ENCODE data around the gene PDE4D.

The PDE4D gene

DNA sequence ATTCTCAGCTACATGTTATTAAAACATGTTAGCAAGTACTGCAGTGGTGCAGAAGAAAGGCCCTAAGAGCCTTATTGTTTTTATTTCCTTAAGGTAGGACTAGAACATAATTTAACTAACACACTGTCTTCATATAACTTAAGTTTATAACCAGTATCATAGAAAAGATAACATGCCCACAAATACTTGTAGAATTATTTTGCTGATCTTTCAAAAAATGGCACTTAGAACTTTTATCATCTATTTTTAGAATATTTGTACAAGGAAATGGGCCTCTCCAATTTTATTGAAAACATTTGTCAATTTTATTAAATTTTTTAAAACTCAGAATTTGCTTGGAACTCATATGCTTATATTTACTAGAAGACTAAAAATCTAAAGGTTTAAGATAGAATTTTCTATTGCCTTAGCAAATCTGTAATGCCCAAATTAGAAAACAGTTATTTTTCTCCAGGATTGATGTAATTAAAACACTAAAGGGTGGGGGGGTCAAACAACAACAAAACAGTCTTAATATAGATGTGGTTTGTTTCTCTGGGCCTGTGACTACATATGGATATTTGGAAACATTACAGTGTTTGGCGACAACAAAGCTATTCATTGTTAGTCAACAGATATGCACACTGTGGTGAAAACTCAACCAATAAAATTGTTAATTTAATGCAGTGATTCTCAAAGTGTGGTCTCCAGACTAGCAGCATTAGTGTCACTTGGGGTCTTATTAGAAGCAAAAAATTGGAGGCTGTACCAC is 360.4 kb downstream of the PDE4D start:
- H3K4me3 ChIP-seq (ENCODE audit: low read depth, low read length) = no peak overlapping the region

DNA sequence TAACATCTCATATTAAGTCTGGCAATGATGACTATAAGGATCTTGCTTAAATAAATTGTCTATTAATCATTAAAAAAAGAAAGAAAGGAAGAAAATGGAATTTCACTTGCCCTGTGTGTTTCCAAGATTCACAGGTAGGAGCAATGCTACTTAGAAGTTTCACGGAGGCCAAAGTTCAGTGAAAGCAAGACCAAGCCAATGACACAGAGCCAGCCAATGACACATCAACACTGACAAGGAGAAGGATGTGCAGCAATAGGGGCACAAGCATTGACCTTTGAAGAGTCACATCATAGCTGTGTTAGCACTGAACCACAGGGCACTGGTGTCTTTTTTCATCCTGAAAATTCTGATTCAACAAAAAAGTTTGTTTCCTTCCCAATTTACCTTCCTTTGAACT is 364.3 kb downstream of the PDE4D start:
- DNase-seq = no peak
- H3K9me3 ChIP-seq (ENCODE audit: severe bottlenecking) = no peaks in the 10 kb centered on the region
- H3K27ac ChIP-seq = no peak overlapping the region
- no peaks in the 10 kb centered on the region for H3K36me3 ChIP-seq
- H3K4me3 ChIP-seq (ENCODE audit: low read depth, low read length) = no peak overlapping the region
- no peaks in the 10 kb centered on the region for H3K27me3 ChIP-seq (ENCODE audit: insufficient read depth, low read depth, severe bottlenecking)
- TF ChIP-seq, protein P1, sequence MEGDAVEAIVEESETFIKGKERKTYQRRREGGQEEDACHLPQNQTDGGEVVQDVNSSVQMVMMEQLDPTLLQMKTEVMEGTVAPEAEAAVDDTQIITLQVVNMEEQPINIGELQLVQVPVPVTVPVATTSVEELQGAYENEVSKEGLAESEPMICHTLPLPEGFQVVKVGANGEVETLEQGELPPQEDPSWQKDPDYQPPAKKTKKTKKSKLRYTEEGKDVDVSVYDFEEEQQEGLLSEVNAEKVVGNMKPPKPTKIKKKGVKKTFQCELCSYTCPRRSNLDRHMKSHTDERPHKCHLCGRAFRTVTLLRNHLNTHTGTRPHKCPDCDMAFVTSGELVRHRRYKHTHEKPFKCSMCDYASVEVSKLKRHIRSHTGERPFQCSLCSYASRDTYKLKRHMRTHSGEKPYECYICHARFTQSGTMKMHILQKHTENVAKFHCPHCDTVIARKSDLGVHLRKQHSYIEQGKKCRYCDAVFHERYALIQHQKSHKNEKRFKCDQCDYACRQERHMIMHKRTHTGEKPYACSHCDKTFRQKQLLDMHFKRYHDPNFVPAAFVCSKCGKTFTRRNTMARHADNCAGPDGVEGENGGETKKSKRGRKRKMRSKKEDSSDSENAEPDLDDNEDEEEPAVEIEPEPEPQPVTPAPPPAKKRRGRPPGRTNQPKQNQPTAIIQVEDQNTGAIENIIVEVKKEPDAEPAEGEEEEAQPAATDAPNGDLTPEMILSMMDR (IDR thresholded peaks at IDR 0.05; ENCODE audit: low read depth, low read length) = no peak

More for the DNA sequence above, 360.4 kb downstream of the PDE4D start:
- Histone ChIP-seq H3K9me3 (ENCODE audit: severe bottlenecking) (no peaks in the 10 kb centered on the region), H3K36me3 (no peaks in the 10 kb centered on the region), H3K27ac (no peak overlapping the region), H3K27me3 (ENCODE audit: insufficient read depth, low read depth, severe bottlenecking) (no peaks in the 10 kb centered on the region)
- TF ChIP-seq, protein P1 (IDR thresholded peaks at IDR 0.05; ENCODE audit: low read depth, low read length) = no peak
- no peak for DNase-seq

DNA sequence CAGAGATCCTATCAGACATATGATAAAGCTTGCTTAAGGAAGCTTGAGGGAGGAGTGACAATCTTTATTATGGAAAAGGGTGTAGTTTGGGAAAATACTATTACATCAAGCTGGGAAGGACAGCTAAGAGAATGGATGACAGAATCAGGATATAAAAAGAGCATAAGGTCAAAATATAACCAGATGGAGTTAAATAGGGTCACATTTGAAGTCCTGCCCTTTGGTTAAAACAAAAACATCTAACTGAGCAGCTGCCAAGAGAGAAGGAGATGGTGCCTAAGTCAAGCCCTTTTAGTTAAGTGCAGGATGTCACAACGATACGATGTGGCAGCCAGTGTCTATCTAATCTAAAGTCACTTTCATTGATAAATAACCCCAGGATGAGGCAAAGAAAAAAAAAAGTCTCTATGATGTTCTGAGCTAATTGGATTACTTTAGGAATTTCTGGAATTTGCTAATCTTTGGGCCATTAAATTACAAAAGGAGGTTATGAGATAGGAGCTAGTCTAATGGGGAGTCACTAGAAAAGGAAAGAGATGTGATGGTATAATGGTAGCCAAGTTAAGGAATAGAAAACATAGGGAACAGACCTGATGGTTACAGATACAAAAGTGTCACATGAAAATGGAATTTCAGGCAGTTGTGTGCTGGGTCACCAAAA is 365.2 kb downstream of the PDE4D start:
- H3K36me3 ChIP-seq = no peaks in the 10 kb centered on the region
- TF ChIP-seq, protein P1 (IDR thresholded peaks at IDR 0.05; ENCODE audit: low read depth, low read length) = no peak
- H3K4me3 ChIP-seq (ENCODE audit: low read depth, low read length) = no peak overlapping the region
- H3K9me3 ChIP-seq (ENCODE audit: severe bottlenecking) = no peaks in the 10 kb centered on the region
- no peak overlapping the region for H3K27ac ChIP-seq
- no peak for DNase-seq
- no peaks in the 10 kb centered on the region for H3K27me3 ChIP-seq (ENCODE audit: insufficient read depth, low read depth, severe bottlenecking)

DNA sequence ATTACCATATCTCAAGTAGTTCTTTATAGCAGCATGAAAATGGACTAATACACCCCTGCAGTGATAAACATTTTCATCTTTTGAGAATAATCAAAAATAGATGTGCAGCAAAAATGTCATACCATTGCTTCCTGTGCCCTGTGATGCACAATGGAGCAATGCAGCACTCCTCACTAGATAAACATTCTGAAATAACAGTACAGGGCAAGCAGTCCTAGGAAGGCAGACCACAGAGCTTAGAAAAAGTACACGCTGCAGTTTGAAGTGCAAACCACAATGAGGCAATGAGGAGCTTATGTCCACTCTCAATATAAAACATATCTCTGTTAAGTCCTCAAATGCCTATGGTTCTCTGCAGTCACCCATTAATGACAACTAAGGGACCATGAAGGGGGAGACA is 367.6 kb downstream of the PDE4D start:
- H3K27me3 ChIP-seq (ENCODE audit: insufficient read depth, low read depth, severe bottlenecking) = no peaks in the 10 kb centered on the region
- no peak overlapping the region for H3K27ac ChIP-seq
- TF ChIP-seq, protein P1 (IDR thresholded peaks at IDR 0.05; ENCODE audit: low read depth, low read length) = no peak
- H3K36me3 ChIP-seq = no peaks in the 10 kb centered on the region
- H3K4me3 ChIP-seq (ENCODE audit: low read depth, low read length) = no peak overlapping the region
- no peaks in the 10 kb centered on the region for H3K9me3 ChIP-seq (ENCODE audit: severe bottlenecking)
- DNase-seq = no peak

DNA sequence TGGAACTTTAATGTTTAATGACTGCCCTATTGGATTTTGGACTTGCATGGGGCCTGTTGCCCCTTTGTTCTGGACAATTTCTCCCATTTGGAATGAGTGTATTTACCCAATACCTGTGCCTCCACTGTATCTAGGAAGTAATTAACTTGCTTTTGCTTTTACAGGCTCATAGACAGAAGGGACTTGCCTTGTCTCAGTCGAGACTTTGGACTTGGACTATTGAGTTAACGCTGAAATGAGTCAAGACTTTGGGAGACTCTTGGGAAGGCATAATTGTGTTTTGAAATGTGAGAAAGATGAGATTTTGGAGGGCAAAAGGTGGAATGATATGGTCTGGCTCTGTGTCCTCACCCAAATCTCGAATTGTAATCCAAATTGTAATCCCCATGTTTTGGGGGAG is 368.2 kb downstream of the PDE4D start:
- Histone ChIP-seq H3K36me3 (no peaks in the 10 kb centered on the region), H3K27ac (no peak overlapping the region), H3K9me3 (ENCODE audit: severe bottlenecking) (no peaks in the 10 kb centered on the region), H3K27me3 (ENCODE audit: insufficient read depth, low read depth, severe bottlenecking) (no peaks in the 10 kb centered on the region), H3K4me3 (ENCODE audit: low read depth, low read length) (no peak overlapping the region)
- TF ChIP-seq, protein P1 (IDR thresholded peaks at IDR 0.05; ENCODE audit: low read depth, low read length) = no peak
- no peak for DNase-seq
